ENCODE data around the gene NHLRC4.

GRCh38 chr16:585351-585750, 18.5 kb downstream of the NHLRC4 start:
- TF ChIP-seq CTCF (IDR thresholded peaks at IDR 0.05) (no peak), POLR2A (IDR thresholded peaks at IDR 0.05) (no peak)
